Heart left ventricle (tissue), 13 donors: ENCODE data around the gene TSPAN13.

Experiments used
- POLR2A ChIP-seq, 2 donors: fragments of 450-650 bp; IDR thresholded peaks; one replicate each; pipeline ENCODE4 v1.6.1; 2017; ENCODE audit warnings: antibody characterized with exemption in 2 of 2, mild to moderate bottlenecking in 2 of 2, moderate library complexity in 2 of 2
- TF ChIP-seq, protein P1 (sequence below), 12 donors: fragments of 200-600 bp; sonication (generic) in 4 of 12; IDR thresholded peaks; one replicate each; pipeline versions ENCODE4 v1.5.0 to v1.8.0; 2018 to 2022; ENCODE audit warnings: antibody characterized with exemption in 12 of 12, mild to moderate bottlenecking in 5 of 12
- donor health status: ischemic (EF 13 %, LVEDD 7.1; RV severe dilation, severe dysfunction).
- donor health status: DM: no; HTN: yes; CAD: no.
- donor health status: DM: no; HTN: no; CAD: no.
- donor health status: ischemic (EF 25% LVEDD 6.9; RV normal size, moderate dysfunction).
- donor health status: ischemic (EF 25% LVEDD 5.7; RV mildly dilated, moderate dysfunction).
- donor health status: ischemic (EF 35%, LVEDD 5.7; RV mildly dilated, moderate dysfunction).
- donor health status: nonischemic (EF 11% LVEDD 7.7; RV severe dilation, severe dysfunction).
- donor health status: DM: yes; HTN: yes; CAD: no.
- donor health status: PGD.
- donor health status: ischemic (EF 29% LVEDD 5.4; RV normal size, mild dysfunction).
- donor health status: nonischemic (EF 23%, LVEDD 6.1; RV moderate dilation, normal function).

DNA sequence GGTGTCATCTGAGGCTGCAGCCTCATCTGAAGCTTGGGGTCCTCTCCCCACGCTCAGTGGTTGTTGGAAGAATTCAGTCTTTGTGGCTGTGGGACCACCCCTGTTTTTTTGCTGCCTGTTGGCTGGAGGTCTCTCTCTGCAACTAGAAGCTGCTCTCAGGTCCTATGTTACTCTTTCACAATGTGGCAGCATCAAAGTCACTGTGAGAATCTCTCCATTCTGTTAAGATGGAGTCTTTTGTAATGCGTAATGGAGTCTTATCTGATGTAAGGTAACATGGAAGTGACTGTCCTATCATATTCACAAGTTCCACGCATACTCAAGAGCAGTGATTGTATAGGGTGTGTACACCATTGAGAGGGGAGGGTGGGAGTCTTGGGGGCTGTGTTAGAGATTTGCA, 24.9 kb downstream of the TSPAN13 start:
- TF ChIP-seq, protein P1, sequence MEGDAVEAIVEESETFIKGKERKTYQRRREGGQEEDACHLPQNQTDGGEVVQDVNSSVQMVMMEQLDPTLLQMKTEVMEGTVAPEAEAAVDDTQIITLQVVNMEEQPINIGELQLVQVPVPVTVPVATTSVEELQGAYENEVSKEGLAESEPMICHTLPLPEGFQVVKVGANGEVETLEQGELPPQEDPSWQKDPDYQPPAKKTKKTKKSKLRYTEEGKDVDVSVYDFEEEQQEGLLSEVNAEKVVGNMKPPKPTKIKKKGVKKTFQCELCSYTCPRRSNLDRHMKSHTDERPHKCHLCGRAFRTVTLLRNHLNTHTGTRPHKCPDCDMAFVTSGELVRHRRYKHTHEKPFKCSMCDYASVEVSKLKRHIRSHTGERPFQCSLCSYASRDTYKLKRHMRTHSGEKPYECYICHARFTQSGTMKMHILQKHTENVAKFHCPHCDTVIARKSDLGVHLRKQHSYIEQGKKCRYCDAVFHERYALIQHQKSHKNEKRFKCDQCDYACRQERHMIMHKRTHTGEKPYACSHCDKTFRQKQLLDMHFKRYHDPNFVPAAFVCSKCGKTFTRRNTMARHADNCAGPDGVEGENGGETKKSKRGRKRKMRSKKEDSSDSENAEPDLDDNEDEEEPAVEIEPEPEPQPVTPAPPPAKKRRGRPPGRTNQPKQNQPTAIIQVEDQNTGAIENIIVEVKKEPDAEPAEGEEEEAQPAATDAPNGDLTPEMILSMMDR (IDR thresholded peaks at IDR 0.05): no peak
- no peak for TF ChIP-seq POLR2A (IDR thresholded peaks at IDR 0.05)
